NK-92 treated with Interleukin-12 subunit alpha and Interleukin-12 subunit beta, amount 100 ng/mL, for 24 hours (cell line): Measurements from ENCODE around the gene NEK9.

Source experiments
- DNase-seq: peaks from one replicate; lab custom pipeline; 2025; lab: John Stamatoyannopoulos, UW

NEK9 gene

DNA sequence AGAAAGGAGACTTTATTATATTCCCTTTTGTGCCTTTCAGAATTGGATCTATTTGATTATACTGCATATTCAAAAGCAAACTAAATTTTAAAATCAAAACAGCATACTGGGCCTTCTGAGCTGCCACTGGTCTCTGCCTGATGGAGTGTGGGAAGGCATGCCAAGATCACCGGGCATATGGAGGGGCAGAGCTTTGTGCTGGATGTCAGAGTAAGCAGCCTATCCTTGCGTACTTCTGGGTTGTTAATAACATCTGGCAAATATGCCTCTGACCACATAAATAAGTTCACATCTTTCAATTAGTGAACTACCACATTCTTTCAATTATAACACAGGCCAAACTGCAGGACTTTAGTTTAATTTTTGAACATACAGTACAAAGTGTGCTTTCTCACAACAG lies 93.9 kb downstream of the NEK9 start:
- no peak for DNase-seq

DNA sequence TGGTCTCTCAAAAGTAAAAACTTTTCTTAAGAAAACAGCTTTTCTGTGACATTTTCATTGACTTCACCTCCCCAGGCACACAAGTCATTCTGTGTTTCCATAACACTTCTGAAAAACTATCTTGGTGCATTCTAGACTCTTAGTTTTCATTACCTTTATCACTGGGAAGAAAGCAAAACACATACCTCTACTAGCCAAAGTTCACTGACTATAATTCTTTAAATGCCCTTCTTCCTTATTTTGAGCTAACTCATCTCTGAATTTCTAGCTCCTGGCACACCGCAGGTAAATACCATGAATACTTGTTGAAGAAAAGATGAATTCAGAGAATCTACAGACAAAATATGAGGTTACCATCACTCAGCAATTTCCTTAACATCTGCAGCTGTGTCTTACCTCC lies 96.7 kb downstream of the NEK9 start:
- no peak for DNase-seq
